Measurements from ENCODE around the gene TENM4.

TENM4 gene

DNA sequence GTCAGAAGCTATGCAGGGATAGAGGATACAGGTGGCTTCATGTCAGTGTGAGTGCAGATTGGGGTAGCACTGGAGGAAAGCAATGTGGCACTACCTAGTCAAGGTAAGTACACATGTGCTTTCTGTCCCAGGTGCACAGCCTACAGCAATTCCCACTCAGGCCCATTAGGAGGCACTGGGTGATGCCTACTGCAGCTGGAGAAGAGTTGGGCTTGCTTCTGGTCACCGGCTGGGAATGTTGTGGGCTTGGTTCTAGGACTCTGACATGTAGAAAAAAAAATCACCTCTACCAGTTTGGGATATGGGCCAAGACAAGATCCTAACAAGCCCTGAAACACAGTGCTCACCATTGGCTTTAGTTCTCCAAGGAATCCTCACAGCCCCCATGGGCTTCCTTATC, 69.7 kb downstream of the TENM4 start:
- no peaks in the 10 kb centered on the region for H3K9me2 ChIP-seq (replicated peaks; ENCODE audit: control insufficient read depth, low read length)
- TF ChIP-seq CTCF (IDR thresholded peaks at IDR 0.05; ENCODE audit: low read depth, low read length, poor library complexity, severe bottlenecking), result no peak
- TF ChIP-seq EZH2phosphoT487 (IDR thresholded peaks at IDR 0.05; ENCODE audit: borderline replicate concordance, low read length), result no peak
- no peak overlapping the region for H3K4me2 ChIP-seq (ENCODE audit: low read length)
- no peaks in the 10 kb centered on the region for H3K79me2 ChIP-seq (ENCODE audit: control insufficient read depth, low read length)
- H4K20me1 ChIP-seq (ENCODE audit: control insufficient read depth, insufficient read depth, low read depth, low read length), result no peaks in the 10 kb centered on the region
- no peak overlapping the region for H3K27ac ChIP-seq (ENCODE audit: low read depth, low read length)
- H3K27me3 ChIP-seq (ENCODE audit: control insufficient read depth, low read length), result no peaks in the 10 kb centered on the region
- H3K36me3 ChIP-seq (ENCODE audit: control insufficient read depth, low read length), result no peaks in the 10 kb centered on the region
- H3K9me3 ChIP-seq (ENCODE audit: control insufficient read depth, insufficient read depth, low read length), result no peaks in the 10 kb centered on the region
- no peaks in the 10 kb centered on the region for H3K4me1 ChIP-seq (ENCODE audit: control insufficient read depth, low read length)
- no peaks in the 10 kb centered on the region for H3F3A ChIP-seq (ENCODE audit: control insufficient read depth, insufficient read depth)
- H3K4me3 ChIP-seq (ENCODE audit: low read length), result no peak overlapping the region

DNA sequence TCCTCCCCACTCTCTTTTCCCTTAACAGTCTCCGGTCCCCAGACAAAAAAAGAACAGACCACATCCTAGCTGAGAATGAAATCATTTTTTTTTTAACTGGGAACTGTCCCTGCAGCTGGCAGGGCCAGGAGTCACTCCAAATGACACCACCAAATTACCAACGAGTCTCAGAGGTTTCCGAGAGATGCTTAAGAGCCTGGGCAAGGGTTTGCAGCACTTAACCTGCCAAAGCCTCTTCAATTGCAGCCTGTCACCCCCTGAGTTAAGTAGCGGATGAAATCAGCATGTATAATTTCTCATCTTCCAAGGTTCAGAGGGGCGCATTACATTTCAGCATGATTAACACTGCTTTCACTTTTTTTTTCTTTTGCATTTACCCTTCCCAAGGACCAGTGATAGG, 71.8 kb downstream of the TENM4 start:
- H3K9me3 ChIP-seq (ENCODE audit: control insufficient read depth, insufficient read depth, low read length), result no peaks in the 10 kb centered on the region
- no peak overlapping the region for H3K4me3 ChIP-seq (ENCODE audit: low read length)
- H3F3A ChIP-seq (ENCODE audit: control insufficient read depth, insufficient read depth), result no peaks in the 10 kb centered on the region
- H3K36me3 ChIP-seq (ENCODE audit: control insufficient read depth, low read length), result no peaks in the 10 kb centered on the region
- no peaks in the 10 kb centered on the region for H3K9me2 ChIP-seq (replicated peaks; ENCODE audit: control insufficient read depth, low read length)
- no peak overlapping the region for H3K4me2 ChIP-seq (ENCODE audit: low read length)
- H3K27me3 ChIP-seq (ENCODE audit: control insufficient read depth, low read length), result no peaks in the 10 kb centered on the region
- no peak overlapping the region for H3K27ac ChIP-seq (ENCODE audit: low read depth, low read length)
- H4K20me1 ChIP-seq (ENCODE audit: control insufficient read depth, insufficient read depth, low read depth, low read length), result no peaks in the 10 kb centered on the region
- no peaks in the 10 kb centered on the region for H3K79me2 ChIP-seq (ENCODE audit: control insufficient read depth, low read length)
- TF ChIP-seq EZH2phosphoT487 (IDR thresholded peaks at IDR 0.05; ENCODE audit: borderline replicate concordance, low read length), result no peak
- TF ChIP-seq CTCF (IDR thresholded peaks at IDR 0.05; ENCODE audit: low read depth, low read length, poor library complexity, severe bottlenecking), result no peak
- no peaks in the 10 kb centered on the region for H3K4me1 ChIP-seq (ENCODE audit: control insufficient read depth, low read length)

- H3K4me2 ChIP-seq (ENCODE audit: low read length), result no peak overlapping the region
- no peaks in the 10 kb centered on the region for H3K27me3 ChIP-seq (ENCODE audit: control insufficient read depth, low read length)
- H3K4me3 ChIP-seq (ENCODE audit: low read length), result no peak overlapping the region
- no peaks in the 10 kb centered on the region for H3K36me3 ChIP-seq (ENCODE audit: control insufficient read depth, low read length)
- H3F3A ChIP-seq (ENCODE audit: control insufficient read depth, insufficient read depth), result no peaks in the 10 kb centered on the region
- H4K20me1 ChIP-seq (ENCODE audit: control insufficient read depth, insufficient read depth, low read depth, low read length), result no peaks in the 10 kb centered on the region
- H3K27ac ChIP-seq (ENCODE audit: low read depth, low read length), result no peak overlapping the region
- H3K4me1 ChIP-seq (ENCODE audit: control insufficient read depth, low read length), result no peaks in the 10 kb centered on the region
- no peak for TF ChIP-seq CTCF (IDR thresholded peaks at IDR 0.05; ENCODE audit: low read depth, low read length, poor library complexity, severe bottlenecking)
- no peak for TF ChIP-seq EZH2phosphoT487 (IDR thresholded peaks at IDR 0.05; ENCODE audit: borderline replicate concordance, low read length)
- no peaks in the 10 kb centered on the region for H3K79me2 ChIP-seq (ENCODE audit: control insufficient read depth, low read length)
- H3K9me3 ChIP-seq (ENCODE audit: control insufficient read depth, insufficient read depth, low read length), result no peaks in the 10 kb centered on the region
- no peaks in the 10 kb centered on the region for H3K9me2 ChIP-seq (replicated peaks; ENCODE audit: control insufficient read depth, low read length)
Measured at GRCh38 chr11:79367844-79368243, 73.0 kb downstream of the TENM4 start.

DNA sequence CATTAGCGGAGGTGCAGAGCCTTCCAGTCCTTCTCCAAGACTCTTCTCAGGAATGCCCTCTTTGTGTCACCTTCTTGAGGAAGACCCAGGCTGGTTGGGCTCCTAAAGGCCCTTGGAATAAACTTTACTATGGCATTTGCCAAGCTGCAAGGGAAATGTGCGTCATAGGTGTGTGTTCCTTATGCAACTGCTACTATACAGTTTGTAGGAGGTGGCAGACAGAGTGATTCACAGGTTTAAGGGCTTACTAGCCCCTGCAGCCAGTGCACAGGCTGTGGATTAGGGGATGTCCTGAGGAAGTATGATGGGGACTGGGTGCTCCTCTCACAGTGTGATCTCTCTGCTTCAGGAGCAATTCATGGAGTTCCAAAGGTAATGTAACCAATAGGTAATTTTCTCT, 74.6 kb downstream of the TENM4 start:
- Histone ChIP-seq H3K4me1 (ENCODE audit: control insufficient read depth, low read length) (no peaks in the 10 kb centered on the region), H3K9me3 (ENCODE audit: control insufficient read depth, insufficient read depth, low read length) (no peaks in the 10 kb centered on the region), H3K27ac (ENCODE audit: low read depth, low read length) (no peak overlapping the region), H3K9me2 (replicated peaks; ENCODE audit: control insufficient read depth, low read length) (no peaks in the 10 kb centered on the region), H3K4me2 (ENCODE audit: low read length) (no peak overlapping the region), H3K4me3 (ENCODE audit: low read length) (no peak overlapping the region), H3K27me3 (ENCODE audit: control insufficient read depth, low read length) (no peaks in the 10 kb centered on the region), H3K79me2 (ENCODE audit: control insufficient read depth, low read length) (no peaks in the 10 kb centered on the region), H3K36me3 (ENCODE audit: control insufficient read depth, low read length) (no peaks in the 10 kb centered on the region), H3F3A (ENCODE audit: control insufficient read depth, insufficient read depth) (no peaks in the 10 kb centered on the region), H4K20me1 (ENCODE audit: control insufficient read depth, insufficient read depth, low read depth, low read length) (no peaks in the 10 kb centered on the region)
- TF ChIP-seq CTCF (IDR thresholded peaks at IDR 0.05; ENCODE audit: low read depth, low read length, poor library complexity, severe bottlenecking), result no peak
- no peak for TF ChIP-seq EZH2phosphoT487 (IDR thresholded peaks at IDR 0.05; ENCODE audit: borderline replicate concordance, low read length)

Data from DOHH2 (cell line).